HepG2 (cell line): ENCODE results near the gene CEL. TPM values are rescaled to one million over a fixed set of nuclear protein-coding genes. Genes with fewer than 3 reads are reported as not detected.
A peak's percentile ranks its signal among the peaks of the same experiment; 100 is the strongest.
"Not testable (repeated sequence)": the region's sequence is repeated elsewhere in the genome, so short reads cannot be mapped to it uniquely, and the experiment has no call there.

Experiments used
- ATAC-seq: fragments of 200-7000 bp; cut with Tn5 transposase; 3 replicates; pipeline ENCODE4 v1.9.1; 2020; ENCODE audit warnings: mild to moderate bottlenecking, moderate library complexity
- BruUV-seq: library from RNA; stranded (reverse); fragments of 400-500 nt; replicated peaks from 2 replicates; lab custom pipeline; 2021; lab: Mats Ljungman, UMichigan
- CTCF ChIA-PET: fragments of 300-600 bp; formaldehyde crosslinking; extraction: SDS; loops from one replicate; lab custom pipeline; 2021; ENCODE audit warnings: low total read pairs, inconsistent platforms, low intra/inter-chr PET ratio; lab: Yijun Ruan, JAX
- POLR2A ChIA-PET: fragments of 350-600 bp; sonication (Branson Sonifier 250); formaldehyde crosslinking; loops from one replicate; lab custom pipeline; 2020; ENCODE audit warnings: antibody characterized with exemption, inconsistent platforms; lab: Yijun Ruan, JAX
- DNase-seq: peaks from one replicate; pipeline ENCODE4 v3.0.0-alpha.2; 2015; ENCODE audit warnings: low spot score
- FAIRE-seq: peaks from 3 replicates; lab custom pipeline; 2011; peaks lifted over from hg19 to GRCh38; lab: Jason Lieb, UNC
- H2AFZ ChIP-seq: one replicate; pipeline ENCODE4 v1.6.1; 2011; ENCODE audit warnings: low read length, inconsistent platforms
- H3K27ac ChIP-seq: fragments of 300-600 bp; 3 replicates; pipeline ENCODE4 v1.8.0; 2011; ENCODE audit warnings: mixed run types, mild to moderate bottlenecking, mixed read lengths, low read length, inconsistent platforms; ENCODE audit not compliant: insufficient read depth; ENCODE audit errors: extremely low read length
- H3K27me3 ChIP-seq, 2 experiments: fragments of 200-600 bp in 1 of 2; 2 replicates in 1 of 2; 3 replicates in 1 of 2; pipeline versions ENCODE4 v1.6.0 to v1.8.0; 2011; ENCODE audit warnings: low read length in 2 of 2, mild to moderate bottlenecking in 2 of 2, moderate library complexity in 2 of 2, inconsistent platforms in 1 of 2; ENCODE audit not compliant: insufficient read depth in 2 of 2, control insufficient read depth in 1 of 2
- H3K36me3 ChIP-seq, 2 experiments: fragments of 200-600 bp in 1 of 2; replicated peaks in 1 of 2; 2 replicates in 1 of 2; 3 replicates in 1 of 2; pipeline versions ENCODE4 v1.5.1 to v1.8.0; 2011; ENCODE audit warnings: low read length in 2 of 2, inconsistent platforms in 1 of 2; ENCODE audit not compliant: insufficient read depth in 2 of 2, control insufficient read depth in 1 of 2
- H3K4me1 ChIP-seq: 2 replicates; pipeline ENCODE4 v1.5.1; 2012; ENCODE audit warnings: low read length, inconsistent platforms; ENCODE audit not compliant: insufficient read depth
- H3K4me2 ChIP-seq: 2 replicates; pipeline ENCODE4 v1.6.0; 2011; ENCODE audit warnings: low read depth, low read length, inconsistent platforms
- H3K4me3 ChIP-seq, 3 experiments: fragments of 200-600 bp in 1 of 3; sonication (generic), shearing (Covaris generic) in 1 of 3; replicated peaks in 1 of 3; 2 replicates each; pipeline ENCODE4 v1.5.1; 2011 to 2016; ENCODE audit warnings: low read length in 3 of 3, inconsistent platforms in 2 of 3, low read depth in 2 of 3, mild to moderate bottlenecking in 2 of 3, control low read depth in 1 of 3, mixed read lengths in 1 of 3; ENCODE audit not compliant: insufficient read depth in 1 of 3
- H3K79me2 ChIP-seq: one replicate; pipeline ENCODE4 v1.6.1; 2011; ENCODE audit warnings: low read length, inconsistent platforms; ENCODE audit not compliant: insufficient read depth
- H3K9ac ChIP-seq: 2 replicates; pipeline ENCODE4 v1.6.0; 2011; ENCODE audit warnings: mild to moderate bottlenecking, low read depth, low read length, inconsistent platforms; ENCODE audit not compliant: insufficient read depth
- H3K9me3 ChIP-seq: 2 replicates; pipeline ENCODE4 v1.5.1; 2012; ENCODE audit warnings: mild to moderate bottlenecking, low read length
- H4K20me1 ChIP-seq: 2 replicates; pipeline ENCODE4 v1.6.0; 2011; ENCODE audit warnings: inconsistent platforms, mild to moderate bottlenecking, low read length, moderate library complexity; ENCODE audit not compliant: insufficient read depth
- WGBS: methylation state at CpG from one replicate; pipeline ENCODE4 v1.1.6; 2017; ENCODE audit warnings: low lambda C conversion rate; 5-methylcytosine and 5-hydroxymethylcytosine counted together
- in situ Hi-C: cut with HindIII; loops from 2 replicates; pipeline ENCODE4 v1.10.0; 2017; ENCODE audit warnings: low pct_unique_long_range_greater_than_20kb; ENCODE audit not compliant: extremely low pct_ligation_motif_present
- intact Hi-C: fragments of 100-400 bp; cut with micrococcal nuclease; formaldehyde crosslinking; loops from one replicate; pipeline ENCODE4 v1.10.0; 2022; ENCODE audit not compliant: unreplicated experiment
- polyA plus RNA-seq, 8 experiments: library from polyadenylated mRNA; depleted of rRNA in 3 of 8; stranded (reverse) in 7 of 8; unstranded in 1 of 8; fragments of >200 nt; fragmentation: Illumina TruSeq in 4 of 8; extraction: Trizol in 4 of 8; gene quantifications; 2 replicates each; pipeline versions ENCODE4 v1.2.1 to v1.2.3, GENCODE V29; 2011 to 2016; ENCODE audit warnings: low read depth in 4 of 8, missing spikeins in 1 of 8, mixed read lengths in 1 of 8; ENCODE audit not compliant: insufficient read depth in 1 of 8
- total RNA-seq, 5 experiments: library from RNA; depleted of rRNA; stranded (reverse); fragments of >200 nt; fragmentation: Illumina TruSeq; extraction: Trizol; gene quantifications; 2 replicates each; pipeline ENCODE4 v1.2.3, GENCODE V29; 2016; ENCODE audit warnings: low read depth in 1 of 5

The CEL gene
- total and polyA plus RNA-seq, 2 of the 13 experiments (the other 11 are each of a cell fraction or from before 2014, with no cell fraction given), result 0.63 to 1.5 TPM

DNA sequence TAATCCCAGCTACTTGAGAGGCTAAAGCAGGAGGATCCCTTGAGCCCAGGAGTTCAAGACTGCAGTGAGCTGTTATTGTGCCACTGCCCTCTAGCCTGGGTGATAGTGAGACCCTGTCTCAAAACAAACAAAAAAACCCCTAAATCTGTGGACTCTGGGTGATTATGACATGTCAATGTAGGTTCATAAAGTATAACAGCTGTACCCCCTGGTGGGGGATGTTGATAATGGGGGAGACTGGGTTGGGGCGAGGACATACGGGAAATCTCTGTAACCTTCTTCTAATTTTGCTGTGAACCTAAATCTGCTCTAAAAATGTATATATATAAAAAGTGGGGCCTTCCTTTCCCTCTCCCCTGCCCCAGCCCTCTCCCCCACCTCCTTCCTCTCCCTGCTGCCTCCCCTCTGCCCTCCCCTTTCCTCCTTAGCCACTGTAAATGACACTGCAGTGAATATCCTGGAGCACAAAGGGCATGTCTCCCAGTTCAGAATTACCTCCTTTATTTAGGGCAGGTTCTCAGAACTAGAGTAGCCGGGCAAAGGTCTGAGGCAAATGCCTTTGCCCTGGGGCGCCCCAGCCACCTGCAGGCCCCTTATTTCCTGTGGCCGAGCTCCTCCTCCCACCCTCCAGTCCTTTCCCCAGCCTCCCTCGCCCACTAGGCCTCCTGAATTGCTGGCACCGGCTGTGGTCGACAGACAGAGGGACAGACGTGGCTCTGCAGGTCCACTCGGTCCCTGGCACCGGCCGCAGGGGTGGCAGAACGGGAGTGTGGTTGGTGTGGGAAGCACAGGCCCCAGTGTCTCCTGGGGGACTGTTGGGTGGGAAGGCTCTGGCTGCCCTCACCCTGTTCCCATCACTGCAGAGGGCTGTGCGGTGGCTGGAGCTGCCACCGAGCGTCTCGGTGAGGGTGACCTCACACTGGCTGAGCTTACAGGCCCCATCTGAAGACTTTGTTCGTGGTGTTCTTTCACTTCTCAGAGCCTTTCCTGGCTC, 19.3 kb downstream of the CEL start:
- H3K27ac ChIP-seq, CTCF ChIA-PET, DNase-seq, in situ Hi-C loops, intact Hi-C loops, H4K20me1 ChIP-seq, FAIRE-seq, H3K36me3 ChIP-seq, POLR2A ChIA-PET, H3K9ac ChIP-seq, H3K9me3 ChIP-seq, H3K79me2 ChIP-seq, H3K4me3 ChIP-seq, H2AFZ ChIP-seq, BruUV-seq: not testable (repeated sequence)
- H3K27me3 ChIP-seq, result peaks cover 0 to 19% of the 10 kb centered on the region in 2 experiments; a peak in 1 of 5 replicates
- 35% methylated on average over 6 of the region's 18 CpGs for WGBS
- ATAC-seq, result peak; percentile 73
- peak overlapping the region; percentile 18; the same call in 1 of the 2 replicates for H3K4me2 ChIP-seq
- H3K4me1 ChIP-seq, result peaks cover 25% of the 10 kb centered on the region

DNA sequence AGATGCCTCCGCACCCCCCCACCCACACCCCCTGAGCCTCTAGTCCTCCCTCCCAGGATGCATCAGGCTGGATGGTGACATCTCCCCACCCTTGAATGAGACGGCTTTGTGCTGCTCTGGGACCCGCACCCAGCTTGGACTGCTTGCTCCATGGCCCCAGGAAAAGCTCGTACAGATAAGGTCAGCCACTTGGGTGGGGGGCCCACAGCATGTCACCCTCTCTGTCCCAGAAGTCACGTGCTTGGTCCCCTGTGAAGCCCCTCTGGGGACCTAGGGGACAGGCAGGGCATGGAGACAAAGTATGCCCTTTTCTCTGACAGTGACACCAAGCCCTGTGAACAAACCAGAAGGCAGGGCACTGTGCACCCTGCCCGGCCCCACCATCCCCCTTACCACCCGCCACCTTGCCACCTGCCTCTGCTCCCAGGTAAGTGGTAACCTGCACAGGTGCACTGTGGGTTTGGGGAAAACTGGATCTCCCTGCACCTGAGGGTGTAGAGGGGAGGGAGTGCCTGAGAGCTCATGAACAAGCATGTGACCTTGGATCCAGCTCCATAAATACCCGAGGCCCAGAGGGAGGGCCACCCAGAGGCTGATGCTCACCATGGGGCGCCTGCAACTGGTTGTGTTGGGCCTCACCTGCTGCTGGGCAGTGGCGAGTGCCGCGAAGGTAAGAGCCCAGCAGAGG, 20.3 kb downstream of the CEL start:
- 58% methylated on average over 3 of the region's 12 CpGs for WGBS
- H3K27ac ChIP-seq, CTCF ChIA-PET: not testable (repeated sequence)

DNA sequence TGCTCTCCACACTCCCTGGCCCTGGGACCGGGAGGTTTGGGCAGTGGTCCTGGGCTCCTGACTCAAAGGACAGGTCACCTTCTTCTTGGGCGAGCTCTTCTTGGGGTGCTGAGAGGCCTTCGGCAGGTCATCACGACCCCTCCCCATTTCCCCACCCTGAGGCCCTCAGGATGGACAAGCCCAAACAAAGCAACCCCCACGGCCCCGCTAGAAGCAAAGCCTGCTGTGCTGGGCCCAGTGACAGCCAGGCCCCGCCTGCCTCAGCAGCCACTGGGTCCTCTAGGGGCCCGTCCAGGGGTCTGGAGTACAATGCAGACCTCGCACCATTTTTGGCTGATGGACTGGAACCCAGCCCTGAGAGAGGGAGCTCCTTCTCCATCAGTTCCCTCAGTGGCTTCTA, 21.9 kb downstream of the CEL start:
- CTCF ChIA-PET, H3K36me3 ChIP-seq, H3K79me2 ChIP-seq, DNase-seq, H3K9ac ChIP-seq, H3K4me3 ChIP-seq, in situ Hi-C loops, BruUV-seq, H3K4me2 ChIP-seq, H2AFZ ChIP-seq, H3K27ac ChIP-seq, FAIRE-seq, intact Hi-C loops, H4K20me1 ChIP-seq, H3K9me3 ChIP-seq, POLR2A ChIA-PET: not testable (repeated sequence)
- peaks cover 0 to 12% of the 10 kb centered on the region in 2 experiments; a peak in 2 of 5 replicates for H3K27me3 ChIP-seq
- ATAC-seq, result peak; percentile 12; the same call in 1 of the 3 replicates
- peaks cover 20% of the 10 kb centered on the region for H3K4me1 ChIP-seq
- no CpG with 5 or more reads among the region's 9 CpGs for WGBS

More for the DNA sequence above, 20.3 kb downstream of the CEL start:
- intact Hi-C loops, BruUV-seq, in situ Hi-C loops, H3K9ac ChIP-seq, H4K20me1 ChIP-seq, H3K9me3 ChIP-seq, H3K79me2 ChIP-seq, H3K4me3 ChIP-seq, DNase-seq, H2AFZ ChIP-seq, POLR2A ChIA-PET, H3K36me3 ChIP-seq: not testable (repeated sequence)
- ATAC-seq (peak; percentile 36), FAIRE-seq (peak; percentile 76)
- Histone ChIP-seq H3K27me3 (peaks cover 0 to 15% of the 10 kb centered on the region in 2 experiments; a peak in 1 of 5 replicates), H3K4me1 (peaks cover 20% of the 10 kb centered on the region), H3K4me2 (peak overlapping the region; percentile 18; the same call in 1 of the 2 replicates)
